GM12874 (cell line): ENCODE data around the gene CLTB.

Source experiments
- CTCF ChIP-seq: IDR thresholded peaks from 2 replicates; pipeline ENCODE4 v1.5.1; 2011; ENCODE audit warnings: low read depth, mild to moderate bottlenecking, control low read depth, low read length, moderate library complexity; ENCODE audit not compliant: insufficient read depth

CLTB gene

GRCh38 chr5:176447978-176448608 is 31.8 kb upstream of the CLTB start, which contains the start of gene FAF2:
FAF2 (plus strand) TSS chr5:176448385; CDS start chr5:176448408, 23 bp downstream.
- peak; percentile 98 for TF ChIP-seq CTCF

DNA sequence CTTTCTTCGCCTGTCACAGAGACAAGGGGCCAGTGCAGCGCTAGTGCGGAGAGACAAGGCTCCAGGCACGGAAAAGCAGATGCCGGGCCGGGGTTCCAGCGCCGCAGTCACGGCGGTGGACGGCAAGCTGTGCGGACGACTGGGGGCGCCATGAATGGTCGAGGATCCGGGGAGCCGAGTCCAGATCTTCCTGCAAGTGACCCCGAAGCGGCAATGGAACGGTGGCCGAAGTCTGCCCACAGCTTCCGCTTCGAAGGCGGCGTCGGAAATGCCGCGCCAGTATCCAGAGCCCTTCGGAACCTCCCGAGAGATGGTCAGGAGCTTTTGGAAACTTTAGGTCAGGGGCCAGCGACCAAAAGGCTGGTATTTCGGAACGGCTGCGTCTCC is 31.2 kb upstream of the CLTB start:
- TF ChIP-seq CTCF = no peak

DNA sequence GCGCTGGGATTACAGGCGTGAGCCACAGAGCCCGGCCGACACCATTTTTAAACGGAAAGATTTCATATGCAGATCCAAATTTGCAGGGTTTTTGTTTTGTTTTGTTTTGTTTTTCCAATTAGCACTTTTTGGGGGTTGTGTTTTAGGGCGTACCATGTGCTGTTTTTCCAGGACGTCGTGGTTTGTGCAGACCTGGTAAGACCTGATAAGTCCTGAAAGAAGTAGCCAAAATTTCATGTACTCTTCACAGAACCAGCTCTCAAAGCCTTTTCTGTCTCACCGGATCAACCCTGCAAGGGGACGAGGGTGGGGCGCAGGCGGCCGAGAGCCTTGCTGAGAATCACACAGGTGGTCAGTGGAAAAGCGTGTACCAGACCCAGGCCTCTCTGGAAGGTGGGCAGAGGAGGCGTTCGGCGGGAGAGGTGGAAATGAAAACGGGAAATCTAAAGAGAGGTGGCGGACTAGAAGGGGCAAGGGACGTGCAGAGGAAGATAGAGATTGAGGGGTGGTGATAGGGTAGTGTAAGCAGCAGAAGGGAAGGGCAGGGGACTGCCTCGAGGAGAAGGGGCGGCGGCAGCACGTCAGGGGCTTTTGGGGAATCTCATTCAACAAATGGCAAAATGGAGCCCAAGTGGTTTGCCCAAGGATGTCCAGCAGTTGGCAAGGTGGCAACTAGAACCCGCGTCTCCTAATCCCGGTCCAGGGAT is 30.7 kb upstream of the CLTB start:
- no peak for TF ChIP-seq CTCF

- no peak for TF ChIP-seq CTCF
Measured at GRCh38 chr5:176446028-176446665, 29.8 kb upstream of the CLTB start.

DNA sequence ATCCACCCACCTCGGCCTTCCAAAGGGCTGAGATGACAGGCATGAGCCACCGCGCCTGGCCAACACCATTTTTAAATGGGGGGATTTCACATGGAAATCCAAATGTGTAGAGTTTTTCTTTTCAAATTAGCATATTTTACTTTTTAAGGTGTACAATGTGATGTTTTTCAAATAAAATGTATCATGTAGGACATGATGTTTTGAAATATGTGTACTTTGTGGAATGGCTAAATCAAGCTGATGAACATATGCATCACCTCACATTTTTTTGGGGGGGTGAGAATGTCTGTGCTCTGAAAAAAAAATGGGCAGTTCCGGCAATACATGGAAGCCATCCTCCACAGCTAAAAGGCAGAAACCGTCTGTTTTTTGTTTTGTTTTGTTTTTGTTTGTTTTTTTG is 28.4 kb upstream of the CLTB start:
- TF ChIP-seq CTCF = no peak

- no peak for TF ChIP-seq CTCF
Measured at GRCh38 chr5:176441921-176442323, 25.6 kb upstream of the CLTB start.

GRCh38 chr5:176440927-176441706 is 24.8 kb upstream of the CLTB start:
- TF ChIP-seq CTCF = no peak
